H9 (cell line): ENCODE measurements around the gene DUOX1. TPM values are rescaled to one million over a fixed set of nuclear protein-coding genes. Genes with fewer than 3 reads are reported as not detected.

Source experiments
- DNase-seq: peaks from one replicate; pipeline ENCODE4 v3.0.0-alpha.2; 2017
- H2AFZ ChIP-seq: one replicate; pipeline ENCODE4 v1.6.1; 2013; ENCODE audit warnings: mild to moderate bottlenecking, low read length, control low read depth, moderate library complexity
- H2AK5ac ChIP-seq: 2 replicates; pipeline ENCODE4 v1.6.1; 2013; ENCODE audit warnings: low read length, control low read depth, mixed read lengths; ENCODE audit not compliant: insufficient read length
- H2BK120ac ChIP-seq: one replicate; pipeline ENCODE4 v1.6.1; 2013; ENCODE audit warnings: low read depth, mild to moderate bottlenecking, low read length, control low read depth, inconsistent platforms; ENCODE audit not compliant: poor library complexity, severe bottlenecking
- H2BK12ac ChIP-seq: 2 replicates; pipeline ENCODE4 v1.6.1; 2013; ENCODE audit warnings: low read length, control low read depth, mixed read lengths, low read depth; ENCODE audit not compliant: insufficient read length
- H2BK15ac ChIP-seq: 2 replicates; pipeline ENCODE4 v1.6.1; 2013; ENCODE audit warnings: low read depth, low read length, control low read depth
- H2BK20ac ChIP-seq: one replicate; pipeline ENCODE4 v1.6.1; 2013; ENCODE audit warnings: low read depth, mild to moderate bottlenecking, low read length, control low read depth, inconsistent platforms; ENCODE audit not compliant: poor library complexity, severe bottlenecking
- H2BK5ac ChIP-seq: 2 replicates; pipeline ENCODE4 v1.6.1; 2013; ENCODE audit warnings: low read length, control low read depth, mixed read lengths; ENCODE audit not compliant: insufficient read length
- H3K14ac ChIP-seq: 2 replicates; pipeline ENCODE4 v1.6.1; 2013; ENCODE audit warnings: low read length, control low read depth; ENCODE audit not compliant: insufficient read depth
- H3K18ac ChIP-seq: 2 replicates; pipeline ENCODE4 v1.6.1; 2013; ENCODE audit warnings: low read depth, mild to moderate bottlenecking, mixed read lengths, low read length, control low read depth; ENCODE audit not compliant: insufficient read length
- H3K23ac ChIP-seq: 2 replicates; pipeline ENCODE4 v1.6.1; 2013; ENCODE audit warnings: low read length, control low read depth, mixed read lengths, low read depth; ENCODE audit not compliant: insufficient read length
- H3K23me2 ChIP-seq: 2 replicates; pipeline ENCODE4 v1.6.1; 2013; ENCODE audit warnings: low read depth, mild to moderate bottlenecking, mixed read lengths, low read length, control low read depth; ENCODE audit not compliant: insufficient read length, poor library complexity, severe bottlenecking
- H3K27ac ChIP-seq: 2 replicates; pipeline ENCODE4 v1.5.1; 2013; ENCODE audit warnings: low read length, control low read depth, mixed read lengths, low read depth; ENCODE audit not compliant: insufficient read length
- H3K27me3 ChIP-seq: 2 replicates; pipeline ENCODE4 v1.6.1; 2013; ENCODE audit warnings: low read length, control low read depth, inconsistent platforms; ENCODE audit not compliant: insufficient read depth
- H3K4ac ChIP-seq: 2 replicates; pipeline ENCODE4 v1.6.1; 2013; ENCODE audit warnings: low read depth, mild to moderate bottlenecking, control low read depth, inconsistent platforms, low read length, moderate library complexity
- H3K4me1 ChIP-seq: 2 replicates; pipeline ENCODE4 v1.6.1; 2013; ENCODE audit warnings: low read length, control low read depth, inconsistent platforms; ENCODE audit not compliant: insufficient read depth
- H3K4me2 ChIP-seq: 2 replicates; pipeline ENCODE4 v1.6.1; 2013; ENCODE audit warnings: low read length, control low read depth, mixed read lengths; ENCODE audit not compliant: insufficient read length, insufficient read depth
- H3K56ac ChIP-seq: 2 replicates; pipeline ENCODE4 v1.6.1; 2013; ENCODE audit warnings: low read depth, mild to moderate bottlenecking, mixed read lengths, low read length, control low read depth; ENCODE audit not compliant: insufficient read length
- H3K79me1 ChIP-seq: 2 replicates; pipeline ENCODE4 v1.6.1; 2013; ENCODE audit warnings: low read depth, mild to moderate bottlenecking, moderate library complexity, low read length, control low read depth, inconsistent platforms; ENCODE audit not compliant: insufficient read depth, poor library complexity, severe bottlenecking
- H3K79me2 ChIP-seq: 2 replicates; pipeline ENCODE4 v1.6.1; 2013; ENCODE audit warnings: low read length, control low read depth, inconsistent platforms; ENCODE audit not compliant: insufficient read depth
- H3K9ac ChIP-seq: 2 replicates; pipeline ENCODE4 v1.6.1; 2013; ENCODE audit warnings: low read length, control low read depth, mixed read lengths; ENCODE audit not compliant: insufficient read length; ENCODE audit errors: extremely low read depth
- H3K9me3 ChIP-seq: one replicate; pipeline ENCODE4 v1.6.1; 2013; ENCODE audit warnings: low read depth, low read length, inconsistent platforms; ENCODE audit not compliant: control insufficient read depth
- H3T11ph ChIP-seq: one replicate; pipeline ENCODE4 v1.6.1; 2013; ENCODE audit warnings: mild to moderate bottlenecking, low read length, control low read depth, inconsistent platforms
- H4K20me1 ChIP-seq: one replicate; pipeline ENCODE4 v1.6.1; 2013; ENCODE audit not compliant: control insufficient read depth, insufficient read length, insufficient read depth
- H4K5ac ChIP-seq: 2 replicates; pipeline ENCODE4 v1.6.1; 2013; ENCODE audit warnings: low read depth, mild to moderate bottlenecking, mixed read lengths, low read length, control low read depth; ENCODE audit not compliant: insufficient read length
- H4K8ac ChIP-seq: replicated peaks from 2 replicates; pipeline ENCODE4 v1.6.1; 2013; ENCODE audit warnings: low read length, control low read depth, mixed read lengths, low read depth; ENCODE audit not compliant: insufficient read length
- H4K91ac ChIP-seq: 2 replicates; pipeline ENCODE4 v1.6.1; 2013; ENCODE audit warnings: low read depth, mild to moderate bottlenecking, moderate library complexity, mixed read lengths, low read length, control low read depth; ENCODE audit not compliant: insufficient read length
- H3K27ac Mint-ChIP-seq, 3 experiments: 2 replicates in 2 of 3; 3 replicates in 1 of 3; pipeline ENCODE4 v1.8.0; 2020 to 2021; ENCODE audit warnings: mixed read lengths in 3 of 3, mild to moderate bottlenecking in 1 of 3, moderate library complexity in 1 of 3
- H3K27me3 Mint-ChIP-seq: 2 replicates; pipeline ENCODE4 v1.8.0; 2021; ENCODE audit warnings: low read depth, mild to moderate bottlenecking, moderate library complexity, mixed read lengths
- H3K36me3 Mint-ChIP-seq, 3 experiments: 2 replicates in 2 of 3; 3 replicates in 1 of 3; pipeline ENCODE4 v1.8.0; 2020 to 2021; ENCODE audit warnings: low read depth in 3 of 3, mixed read lengths in 3 of 3; ENCODE audit not compliant: insufficient read depth in 1 of 3
- H3K4me1 Mint-ChIP-seq, 2 experiments: 2 replicates each; pipeline ENCODE4 v1.8.0; 2020; ENCODE audit warnings: mixed read lengths in 2 of 2
- H3K4me3 Mint-ChIP-seq, 2 experiments: 2 replicates in 1 of 2; 3 replicates in 1 of 2; pipeline ENCODE4 v1.8.0; 2020 to 2021; ENCODE audit warnings: mild to moderate bottlenecking in 2 of 2, mixed read lengths in 2 of 2, moderate library complexity in 1 of 2
- H3K9me3 Mint-ChIP-seq, 2 experiments: 2 replicates in 1 of 2; 3 replicates in 1 of 2; pipeline ENCODE4 v1.8.0; 2020; ENCODE audit warnings: mild to moderate bottlenecking in 2 of 2, mixed read lengths in 2 of 2, moderate library complexity in 1 of 2
- WGBS: extraction: QIAGEN DNeasy Blood & Tissue Kit; methylation state at CpG from one replicate; pipeline ENCODE4 v1.1.7; 2013; ENCODE audit warnings: missing lambda C conversion rate, low lambda C conversion rate, mixed read lengths; ENCODE audit not compliant: insufficient read length; ENCODE audit errors: extremely low coverage; 5-methylcytosine and 5-hydroxymethylcytosine counted together
- total RNA-seq: library from RNA; stranded (reverse); gene quantifications from 2 replicates; pipeline ENCODE4 v1.2.1, GENCODE V29; 2021
- TF ChIP-seq, protein P1 (sequence below): fragments of 200-600 bp; sonication (generic); conservative IDR thresholded peaks from 3 replicates; pipeline ENCODE4 v1.8.0; 2021; ENCODE audit warnings: antibody characterized with exemption, mild to moderate bottlenecking

The DUOX1 gene
- total RNA-seq, 1 experiment from 2014 or later = 2.6 TPM

DNA sequence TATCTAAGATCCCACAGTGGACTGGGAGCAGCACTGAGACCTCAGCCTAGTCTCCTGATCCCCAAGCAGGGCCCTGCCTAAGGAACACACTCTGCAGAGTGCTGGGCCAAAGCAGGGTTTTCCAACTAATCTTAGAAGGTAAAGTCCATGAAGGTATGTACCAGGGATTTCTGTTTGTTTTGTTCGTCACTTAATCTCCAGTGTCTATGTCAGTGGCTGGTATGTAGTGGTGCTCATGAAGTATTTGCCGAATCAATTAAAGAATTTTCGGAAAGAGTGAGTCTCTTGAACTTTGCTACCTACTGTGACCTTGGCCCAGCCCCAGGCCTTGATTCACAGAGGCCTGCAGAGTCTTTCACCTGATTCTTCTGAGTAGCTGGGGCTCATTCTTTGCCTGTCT is 1.7 kb downstream of the DUOX1 start:
- DNase-seq = no peak
- H3K4me2 ChIP-seq = no peak overlapping the region
- no peak overlapping the region for H2BK20ac ChIP-seq
- H3K79me2 ChIP-seq = no peaks in the 10 kb centered on the region
- Mint-ChIP-seq H3K27me3 (peaks cover 94% of the 10 kb centered on the region), H3K4me3 (no peak overlapping the region), H3K27ac (no peak overlapping the region), H3K36me3 (peaks cover 0 to 1% (median 0%) of the 10 kb centered on the region in 3 experiments; a peak in 1 of 7 replicates), H3K4me1 (peaks cover 14 to 19% of the 10 kb centered on the region in 2 experiments), H3K9me3 (no peaks in the 10 kb centered on the region)
- H2AK5ac ChIP-seq = no peak overlapping the region
- no peak overlapping the region for H3K56ac ChIP-seq
- H2BK15ac ChIP-seq = no peak overlapping the region
- peaks cover 80% of the 10 kb centered on the region for H3K27me3 ChIP-seq
- H3K23ac ChIP-seq = no peak overlapping the region
- H3K23me2 ChIP-seq = peaks cover 11% of the 10 kb centered on the region
- H3K79me1 ChIP-seq = no peaks in the 10 kb centered on the region
- H2BK12ac ChIP-seq = no peak overlapping the region
- no peak overlapping the region for H2AFZ ChIP-seq
- H4K8ac ChIP-seq = no peak overlapping the region
- H3K27ac ChIP-seq = no peak overlapping the region
- H3T11ph ChIP-seq = no peak overlapping the region
- TF ChIP-seq, protein P1, sequence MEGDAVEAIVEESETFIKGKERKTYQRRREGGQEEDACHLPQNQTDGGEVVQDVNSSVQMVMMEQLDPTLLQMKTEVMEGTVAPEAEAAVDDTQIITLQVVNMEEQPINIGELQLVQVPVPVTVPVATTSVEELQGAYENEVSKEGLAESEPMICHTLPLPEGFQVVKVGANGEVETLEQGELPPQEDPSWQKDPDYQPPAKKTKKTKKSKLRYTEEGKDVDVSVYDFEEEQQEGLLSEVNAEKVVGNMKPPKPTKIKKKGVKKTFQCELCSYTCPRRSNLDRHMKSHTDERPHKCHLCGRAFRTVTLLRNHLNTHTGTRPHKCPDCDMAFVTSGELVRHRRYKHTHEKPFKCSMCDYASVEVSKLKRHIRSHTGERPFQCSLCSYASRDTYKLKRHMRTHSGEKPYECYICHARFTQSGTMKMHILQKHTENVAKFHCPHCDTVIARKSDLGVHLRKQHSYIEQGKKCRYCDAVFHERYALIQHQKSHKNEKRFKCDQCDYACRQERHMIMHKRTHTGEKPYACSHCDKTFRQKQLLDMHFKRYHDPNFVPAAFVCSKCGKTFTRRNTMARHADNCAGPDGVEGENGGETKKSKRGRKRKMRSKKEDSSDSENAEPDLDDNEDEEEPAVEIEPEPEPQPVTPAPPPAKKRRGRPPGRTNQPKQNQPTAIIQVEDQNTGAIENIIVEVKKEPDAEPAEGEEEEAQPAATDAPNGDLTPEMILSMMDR = no peak
- H4K91ac ChIP-seq = no peak overlapping the region
- H3K14ac ChIP-seq = no peak overlapping the region
- no CpG with 5 or more reads among the region's 3 CpGs for whole genome bisulfite sequencing
- no peak overlapping the region for H3K18ac ChIP-seq
- no peak overlapping the region for H4K5ac ChIP-seq
- no peaks in the 10 kb centered on the region for H3K4me1 ChIP-seq
- no peak overlapping the region for H2BK5ac ChIP-seq
- H4K20me1 ChIP-seq = no peaks in the 10 kb centered on the region
- no peaks in the 10 kb centered on the region for H3K9me3 ChIP-seq
- H2BK120ac ChIP-seq = no peak overlapping the region
- H3K9ac ChIP-seq = no peak overlapping the region
- no peak overlapping the region for H3K4ac ChIP-seq
